Activated CD4-positive, alpha-beta T cell treated with anti-CD3 and anti-CD28 coated beads for 24 hours (primary cell): ENCODE measurements around the gene LRBA.
"Not testable (repeated sequence)": the region's sequence is repeated elsewhere in the genome, so short reads cannot be mapped to it uniquely, and the experiment has no call there.

Source experiments
- DNase-seq, 2 donors: peaks; one replicate each; pipeline ENCODE4 v3.0.0-alpha.2; 2020; ENCODE audit warnings: low read depth in 2 of 2

LRBA gene, protein sequence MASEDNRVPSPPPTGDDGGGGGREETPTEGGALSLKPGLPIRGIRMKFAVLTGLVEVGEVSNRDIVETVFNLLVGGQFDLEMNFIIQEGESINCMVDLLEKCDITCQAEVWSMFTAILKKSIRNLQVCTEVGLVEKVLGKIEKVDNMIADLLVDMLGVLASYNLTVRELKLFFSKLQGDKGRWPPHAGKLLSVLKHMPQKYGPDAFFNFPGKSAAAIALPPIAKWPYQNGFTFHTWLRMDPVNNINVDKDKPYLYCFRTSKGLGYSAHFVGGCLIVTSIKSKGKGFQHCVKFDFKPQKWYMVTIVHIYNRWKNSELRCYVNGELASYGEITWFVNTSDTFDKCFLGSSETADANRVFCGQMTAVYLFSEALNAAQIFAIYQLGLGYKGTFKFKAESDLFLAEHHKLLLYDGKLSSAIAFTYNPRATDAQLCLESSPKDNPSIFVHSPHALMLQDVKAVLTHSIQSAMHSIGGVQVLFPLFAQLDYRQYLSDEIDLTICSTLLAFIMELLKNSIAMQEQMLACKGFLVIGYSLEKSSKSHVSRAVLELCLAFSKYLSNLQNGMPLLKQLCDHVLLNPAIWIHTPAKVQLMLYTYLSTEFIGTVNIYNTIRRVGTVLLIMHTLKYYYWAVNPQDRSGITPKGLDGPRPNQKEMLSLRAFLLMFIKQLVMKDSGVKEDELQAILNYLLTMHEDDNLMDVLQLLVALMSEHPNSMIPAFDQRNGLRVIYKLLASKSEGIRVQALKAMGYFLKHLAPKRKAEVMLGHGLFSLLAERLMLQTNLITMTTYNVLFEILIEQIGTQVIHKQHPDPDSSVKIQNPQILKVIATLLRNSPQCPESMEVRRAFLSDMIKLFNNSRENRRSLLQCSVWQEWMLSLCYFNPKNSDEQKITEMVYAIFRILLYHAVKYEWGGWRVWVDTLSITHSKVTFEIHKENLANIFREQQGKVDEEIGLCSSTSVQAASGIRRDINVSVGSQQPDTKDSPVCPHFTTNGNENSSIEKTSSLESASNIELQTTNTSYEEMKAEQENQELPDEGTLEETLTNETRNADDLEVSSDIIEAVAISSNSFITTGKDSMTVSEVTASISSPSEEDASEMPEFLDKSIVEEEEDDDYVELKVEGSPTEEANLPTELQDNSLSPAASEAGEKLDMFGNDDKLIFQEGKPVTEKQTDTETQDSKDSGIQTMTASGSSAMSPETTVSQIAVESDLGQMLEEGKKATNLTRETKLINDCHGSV (N-terminal part only)

DNA sequence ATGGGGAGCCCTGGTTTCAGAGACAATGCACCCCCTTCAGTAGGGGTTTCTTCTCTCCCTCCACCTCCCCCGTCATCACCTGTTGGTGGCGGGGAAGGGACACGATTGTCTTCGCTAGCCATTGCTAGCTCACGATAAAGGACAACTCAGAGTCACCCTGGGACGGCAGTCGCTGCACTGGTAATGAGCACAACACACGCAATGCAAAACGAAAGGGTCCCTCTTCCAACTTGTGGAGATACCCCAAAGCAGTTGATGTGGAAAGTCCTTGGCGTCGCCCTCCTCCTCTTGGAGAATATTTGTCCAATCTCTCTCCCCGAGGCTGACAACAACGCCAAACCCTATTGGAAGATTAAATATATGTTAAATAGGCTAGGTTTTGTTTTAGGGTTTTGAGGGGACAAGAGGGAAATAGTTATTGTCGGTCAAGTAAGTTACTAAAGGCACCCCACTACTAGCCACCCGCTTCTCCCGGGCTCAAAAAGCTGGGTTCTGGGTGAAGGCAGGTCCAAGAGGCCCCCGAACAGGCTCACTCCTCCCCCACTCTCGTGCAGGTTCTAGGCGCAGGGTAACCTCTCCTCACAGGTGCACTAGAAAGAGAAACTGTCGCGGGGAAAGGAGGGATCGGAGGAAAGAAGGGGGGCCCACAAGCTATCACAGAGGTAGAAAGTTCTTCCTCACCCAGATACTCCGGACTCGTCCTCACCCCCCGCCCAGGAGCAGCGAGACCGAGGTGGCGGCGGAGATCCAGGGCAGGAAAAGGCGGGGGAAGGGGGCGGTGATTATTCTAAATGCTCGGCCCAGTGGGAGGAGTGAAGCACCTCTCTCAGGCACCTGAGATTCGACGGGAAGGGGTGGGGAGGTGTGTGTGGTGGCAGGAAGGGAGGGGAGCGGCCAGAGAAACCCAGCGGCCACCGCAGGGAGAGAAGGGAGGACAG lies at the start of gene LRBA:
Gene LRBA (minus strand): TSS at position 764 of the 938 bp plus-strand sequence. CDS start 642 bp downstream, at position 122.
- peak; percentile 72 to 73 for DNase-seq

- not testable (repeated sequence) for DNase-seq
Observed at GRCh38 chr4:151063143-151063542, 48.1 kb upstream of the LRBA start.

- DNase-seq: no peak
Observed at GRCh38 chr4:151055539-151055938, 40.5 kb upstream of the LRBA start.

- no peak for DNase-seq
Observed at GRCh38 chr4:151052785-151053184, 37.7 kb upstream of the LRBA start.

GRCh38 chr4:151049430-151049884 lies 34.4 kb upstream of the LRBA start:
- DNase-seq: no peak

DNA sequence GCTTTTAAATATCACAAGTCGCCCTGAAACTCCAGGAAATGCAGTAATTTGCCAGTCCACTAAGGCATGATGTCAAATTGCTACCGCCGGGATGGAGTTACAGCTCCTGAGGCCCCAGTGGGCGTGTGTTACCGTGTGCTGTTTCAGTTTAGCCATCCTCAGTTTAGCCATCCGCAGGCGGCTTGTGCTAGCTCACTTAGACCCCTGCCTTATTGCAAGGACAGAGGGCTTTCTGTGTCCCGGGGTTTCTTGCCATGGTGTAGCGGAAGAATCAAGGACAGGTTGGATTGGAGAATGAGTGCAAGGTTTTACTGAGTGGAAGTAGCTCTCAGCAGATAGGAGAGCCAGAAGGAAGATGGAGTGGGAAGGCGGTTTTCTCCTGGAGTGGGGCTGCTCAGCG lies 33.8 kb upstream of the LRBA start:
- no peak for DNase-seq

GRCh38 chr4:151046609-151047008 lies 31.5 kb upstream of the LRBA start:
- no peak for DNase-seq

- DNase-seq: no peak
Observed at GRCh38 chr4:151045907-151046306, 30.8 kb upstream of the LRBA start.

GRCh38 chr4:151043803-151044515 lies 28.9 kb upstream of the LRBA start:
- DNase-seq: no peak

- no peak for DNase-seq
Observed at GRCh38 chr4:151039733-151040132, 24.6 kb upstream of the LRBA start.

DNA sequence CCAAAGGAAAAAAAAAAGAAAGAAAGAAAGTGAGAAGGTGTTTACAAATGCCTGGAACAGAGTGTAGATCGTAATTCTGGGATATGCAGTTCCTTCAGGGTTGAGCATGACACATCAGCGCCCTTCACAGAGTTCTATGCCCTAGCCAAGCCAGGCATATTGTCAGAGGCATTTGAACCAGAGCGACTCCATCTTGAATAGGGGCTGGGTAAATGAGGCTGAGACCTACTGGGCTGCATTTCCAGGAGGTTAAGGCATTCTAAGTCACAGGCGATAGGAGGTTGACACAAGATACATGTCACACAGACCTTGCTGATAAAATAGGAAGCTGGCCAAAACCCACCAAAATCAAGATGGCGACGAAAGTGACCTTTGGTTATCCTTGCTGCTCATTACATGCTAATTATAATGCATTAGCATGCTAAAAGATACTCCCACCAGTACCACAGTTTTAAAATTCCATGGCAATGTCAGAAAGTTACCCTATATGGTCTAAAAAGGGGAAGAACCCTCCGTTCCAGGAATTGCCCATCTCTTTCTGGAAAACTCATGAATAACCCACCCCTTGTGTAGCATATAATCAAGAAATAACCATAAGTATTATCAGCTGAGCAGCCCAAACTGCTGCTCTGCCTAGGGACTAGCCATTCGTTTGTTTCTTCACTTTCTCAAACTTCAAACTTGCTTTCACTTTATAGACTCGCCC lies 23.5 kb upstream of the LRBA start:
- DNase-seq: no peak

DNA sequence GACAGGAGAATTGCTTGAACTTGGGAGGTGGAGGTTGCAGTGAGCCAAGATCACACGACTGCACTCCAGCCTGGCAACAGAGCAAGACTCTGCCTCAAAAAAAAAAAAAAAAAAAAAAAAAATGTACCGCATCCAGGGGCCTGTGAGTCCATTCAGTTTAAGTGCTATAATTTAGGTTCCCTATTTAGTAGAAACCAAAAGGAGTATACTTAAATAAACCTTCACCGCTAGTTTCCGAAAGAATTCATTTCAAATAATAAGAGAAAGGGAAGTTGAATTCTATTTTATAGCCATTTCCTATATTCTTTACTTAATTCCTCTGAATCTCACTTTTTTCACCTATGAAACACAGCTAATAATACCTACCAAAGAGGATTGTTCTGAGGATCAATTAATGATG lies 20.8 kb upstream of the LRBA start:
- no peak for DNase-seq

DNA sequence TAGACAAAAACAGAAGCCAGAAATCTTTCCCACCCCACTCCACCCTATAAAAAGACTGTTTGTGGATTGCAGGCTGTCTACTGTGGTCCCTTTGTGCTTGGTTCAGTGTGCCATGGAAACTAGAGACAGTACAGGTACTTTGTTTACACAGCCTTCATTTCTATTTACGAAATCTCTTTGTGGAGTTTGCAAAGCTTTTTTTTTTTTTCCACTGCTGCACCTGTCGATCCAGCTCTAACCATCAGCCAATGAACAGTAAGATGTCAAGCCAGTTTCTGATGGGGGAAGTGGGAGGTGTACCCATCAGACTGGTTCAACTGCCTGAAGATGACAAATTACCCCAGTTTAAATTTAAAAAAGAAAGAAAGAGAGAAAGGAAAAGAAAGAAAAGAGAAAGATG lies 20.2 kb upstream of the LRBA start:
- DNase-seq: no peak

- no peak for DNase-seq
Observed at GRCh38 chr4:151034829-151035228, 19.7 kb upstream of the LRBA start.

DNA sequence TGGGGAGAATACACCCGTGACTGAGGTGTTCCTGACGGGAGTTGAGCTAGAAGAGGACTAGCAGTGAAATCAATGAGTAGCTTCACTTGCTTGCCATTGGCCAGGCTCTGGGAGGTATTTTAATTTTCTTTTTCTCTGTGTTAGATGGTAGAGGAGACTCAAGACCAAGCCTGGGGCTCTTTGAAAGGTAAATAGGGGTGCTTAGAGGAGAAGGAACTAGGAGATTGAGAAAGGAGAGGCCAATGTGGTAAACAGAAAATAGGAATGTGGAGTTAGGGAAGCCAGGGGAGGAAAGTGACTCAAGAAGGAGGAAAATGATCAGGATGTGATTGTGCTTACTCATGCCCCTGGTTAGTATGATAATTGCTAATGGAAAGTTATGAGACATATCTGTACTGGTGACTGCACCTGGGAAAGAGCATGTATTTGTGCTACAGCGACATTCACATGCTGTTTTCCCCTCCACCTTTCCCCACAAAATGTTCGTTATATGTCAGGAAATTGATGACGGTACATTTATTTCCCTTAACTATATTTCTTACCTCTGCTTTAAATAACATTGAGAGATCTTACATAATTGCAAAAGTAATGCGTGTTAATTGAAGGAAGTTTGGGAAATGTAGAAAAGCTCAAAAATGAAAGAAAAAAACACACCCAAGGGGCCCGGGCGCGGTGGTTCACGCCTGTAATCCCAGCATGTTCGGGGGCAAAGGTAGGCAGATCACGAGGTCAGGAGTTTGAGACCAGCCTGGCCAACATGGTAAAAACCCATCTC lies 16.9 kb upstream of the LRBA start:
- DNase-seq: no peak

DNA sequence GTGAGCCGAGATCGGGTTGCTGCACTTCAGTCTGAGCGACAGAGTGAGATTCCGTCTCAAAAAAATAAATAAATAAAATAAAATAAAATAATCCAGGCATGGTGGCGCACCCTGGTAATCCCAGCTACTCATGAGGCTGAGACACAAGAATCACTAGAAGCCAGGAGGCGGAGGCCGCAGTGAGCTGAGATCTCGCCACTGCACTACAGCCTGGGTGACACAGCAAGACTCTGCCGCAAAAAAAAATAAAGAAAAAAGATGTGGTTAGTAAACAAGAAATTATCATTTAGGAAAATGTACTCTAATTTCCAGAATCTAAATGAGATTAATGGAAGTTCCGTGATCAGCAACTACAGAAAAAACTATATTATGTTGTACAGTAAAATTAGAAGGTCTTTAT lies 14.5 kb upstream of the LRBA start:
- no peak for DNase-seq

- DNase-seq: not testable (repeated sequence)
Observed at GRCh38 chr4:151029006-151029405, 13.9 kb upstream of the LRBA start.

DNA sequence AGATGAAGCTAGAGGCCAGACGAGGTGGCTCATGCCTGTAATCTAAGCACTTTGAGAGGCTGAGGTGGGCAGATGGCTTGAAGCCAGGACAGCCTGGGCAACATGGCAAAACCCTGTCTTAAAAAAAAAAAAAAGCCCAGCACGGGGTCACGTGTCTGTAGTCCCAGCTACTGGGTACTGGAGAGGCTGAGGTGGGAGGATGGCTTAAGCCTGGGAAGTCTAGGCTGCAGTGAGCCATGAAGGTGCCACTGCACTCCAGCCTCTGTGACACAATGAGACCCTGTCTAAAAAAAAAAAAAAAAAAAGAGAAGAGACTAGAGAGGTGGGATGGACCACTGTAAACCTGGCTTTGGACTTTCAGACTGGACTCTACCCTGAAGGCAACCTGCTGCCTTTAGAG lies 10.7 kb upstream of the LRBA start:
- DNase-seq: no peak

GRCh38 chr4:151022586-151022985 lies 7.5 kb upstream of the LRBA start:
- no peak for DNase-seq
